MG63 (cell line): ENCODE measurements around the gene SEPTIN14. TPM values are rescaled to one million over a fixed set of nuclear protein-coding genes. Genes with fewer than 3 reads are reported as not detected.
A peak's percentile ranks its signal among the peaks of the same experiment; 100 is the strongest.
"Not testable (repeated sequence)": the region's sequence is repeated elsewhere in the genome, so short reads cannot be mapped to it uniquely, and the experiment has no call there.

Source experiments
- DNase-seq: peaks from one replicate; pipeline ENCODE4 v3.0.0-alpha.2; 2020
- H3K27me3 ChIP-seq: fragments of 250-450 bp; sonication (Bioruptor Pico); 2 replicates; pipeline ENCODE4 v1.5.1; 2020; ENCODE audit warnings: mild to moderate bottlenecking, moderate library complexity
- H3K36me3 ChIP-seq: fragments of 250-450 bp; sonication (Bioruptor Pico); 2 replicates; pipeline ENCODE4 v1.5.1; 2020; ENCODE audit warnings: mild to moderate bottlenecking, moderate library complexity
- H3K4me3 ChIP-seq: fragments of 250-450 bp; sonication (Bioruptor Pico); 2 replicates; pipeline ENCODE4 v1.5.1; 2020; ENCODE audit warnings: mild to moderate bottlenecking, moderate library complexity
- H3K9me3 ChIP-seq: fragments of 250-450 bp; sonication (Bioruptor Pico); 2 replicates; pipeline ENCODE4 v1.5.1; 2020; ENCODE audit warnings: mild to moderate bottlenecking, moderate library complexity
- total RNA-seq: library from RNA; depleted of rRNA; stranded (reverse); fragments of >200 nt; shearing (Covaris generic); gene quantifications from 2 replicates; pipeline ENCODE4 v1.2.3, GENCODE V29; 2014; ENCODE audit warnings: low replicate concordance; rRNA removed

The SEPTIN14 gene
- total RNA-seq, 1 experiment from 2014 or later = not detected

DNA sequence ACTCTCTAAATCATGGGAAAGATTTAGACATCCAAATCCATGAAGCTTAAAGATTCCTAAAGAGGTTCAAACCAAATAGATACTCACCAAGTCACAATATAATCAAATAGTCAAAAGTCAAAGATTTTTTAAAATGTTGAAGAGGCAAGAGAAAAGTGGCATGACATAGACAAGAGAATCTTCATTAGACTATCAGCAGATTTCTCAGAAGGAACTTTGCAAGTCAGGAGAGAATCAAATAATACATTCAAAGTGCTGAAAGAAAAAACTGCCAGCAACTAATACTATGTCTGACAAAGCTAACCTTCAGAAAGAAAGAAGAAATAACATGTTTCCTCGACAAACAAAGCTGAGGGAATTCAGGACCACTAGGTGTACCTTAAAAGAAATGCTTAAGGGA, 65.3 kb downstream of the SEPTIN14 start:
- H3K9me3 ChIP-seq, H3K36me3 ChIP-seq, H3K4me3 ChIP-seq, DNase-seq, H3K27me3 ChIP-seq: not testable (repeated sequence)

DNA sequence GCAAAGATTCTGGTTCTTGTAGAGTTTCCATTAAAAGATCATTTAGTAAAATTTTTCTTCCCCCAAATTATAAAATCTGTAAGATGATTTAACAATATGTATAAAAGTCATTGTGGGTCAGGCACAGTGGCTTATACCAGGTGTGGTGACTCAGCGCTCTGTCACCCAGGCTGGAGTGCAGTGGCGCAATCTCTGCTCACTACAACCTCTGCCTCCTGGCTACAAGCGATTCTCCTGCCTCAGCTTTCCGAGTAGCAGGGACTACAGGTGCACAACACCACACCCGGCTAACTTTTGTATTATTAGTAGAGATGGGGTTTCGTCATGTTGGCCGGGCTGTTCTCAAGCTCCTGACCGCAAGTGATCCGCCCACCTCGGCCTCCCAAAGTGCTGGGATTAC, 68.0 kb downstream of the SEPTIN14 start:
- Histone ChIP-seq H3K9me3 (peaks cover 6% of the 10 kb centered on the region; the same call in 1 of the 2 replicates), H3K36me3 (no peaks in the 10 kb centered on the region), H3K27me3 (no peaks in the 10 kb centered on the region), H3K4me3 (no peak overlapping the region)
- DNase-seq = peak; percentile 6

DNA sequence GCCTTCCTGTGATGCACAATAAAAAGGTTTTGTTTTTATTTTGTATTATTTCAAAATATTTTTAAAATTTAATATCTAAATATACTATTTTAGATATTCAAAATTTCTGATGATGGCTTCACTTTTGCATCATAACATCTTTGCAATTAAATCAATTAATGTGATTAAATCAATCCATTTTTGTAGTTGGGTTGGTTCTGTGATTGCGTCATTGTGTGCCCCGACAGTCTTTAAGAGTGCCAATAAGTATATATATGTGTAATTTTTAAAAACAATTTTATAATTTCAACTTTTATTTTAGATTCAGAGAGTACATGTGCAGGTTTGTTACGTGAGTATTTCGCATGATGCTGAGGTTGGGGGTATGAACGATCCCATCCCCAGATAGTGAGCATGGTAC, 70.5 kb downstream of the SEPTIN14 start:
- Histone ChIP-seq H3K9me3 (0 out of 2 replicates have a peak, but pooled peaks cover 2% of the 10 kb centered on the region), H3K27me3 (no peaks in the 10 kb centered on the region), H3K4me3 (no peak overlapping the region), H3K36me3 (no peaks in the 10 kb centered on the region)
- DNase-seq = no peak

DNA sequence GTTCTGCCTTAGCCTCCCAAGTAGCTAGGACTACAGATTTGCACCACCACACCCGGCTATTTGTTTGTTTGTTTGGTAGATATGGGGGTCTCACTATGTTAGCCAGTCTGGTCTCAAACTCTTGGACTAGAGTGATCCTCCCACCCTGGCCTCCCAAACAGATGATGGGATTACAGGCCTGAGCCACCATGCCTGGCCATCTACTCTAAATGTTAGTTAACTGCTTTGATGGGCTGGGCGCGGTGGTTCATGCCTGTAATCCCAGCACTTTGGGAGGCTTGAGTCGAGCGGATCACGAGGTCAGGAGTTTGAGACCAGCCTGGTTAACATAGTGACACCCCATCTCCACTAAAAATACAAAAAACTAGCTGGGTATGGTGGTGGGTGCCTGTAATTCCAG, 74.8 kb downstream of the SEPTIN14 start:
- no peaks in the 10 kb centered on the region for H3K27me3 ChIP-seq
- H3K4me3 ChIP-seq = no peak overlapping the region
- no peaks in the 10 kb centered on the region for H3K9me3 ChIP-seq
- DNase-seq = no peak
- no peaks in the 10 kb centered on the region for H3K36me3 ChIP-seq

DNA sequence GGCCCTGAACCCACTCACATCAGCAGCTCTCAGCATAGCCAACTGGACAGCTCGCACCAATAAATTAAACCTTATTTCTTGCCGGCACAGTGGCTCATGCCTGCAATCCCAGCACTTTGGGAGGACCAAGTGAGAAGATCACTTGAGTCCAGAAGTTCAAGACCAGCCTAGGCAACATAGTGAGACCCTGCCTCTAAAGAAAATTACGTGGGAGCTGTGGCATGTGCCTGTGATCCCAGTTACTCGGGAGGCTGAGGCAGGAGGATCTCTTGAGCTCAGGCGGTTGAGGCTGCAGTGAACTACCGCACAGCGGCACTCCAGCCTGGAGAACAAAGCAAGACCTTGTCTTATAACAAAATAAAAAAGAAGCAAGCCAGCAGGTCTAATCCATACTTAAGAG, 75.7 kb downstream of the SEPTIN14 start:
- DNase-seq = no peak
- Histone ChIP-seq H3K9me3 (no peaks in the 10 kb centered on the region), H3K27me3 (no peaks in the 10 kb centered on the region), H3K4me3 (no peak overlapping the region), H3K36me3 (no peaks in the 10 kb centered on the region)

DNA sequence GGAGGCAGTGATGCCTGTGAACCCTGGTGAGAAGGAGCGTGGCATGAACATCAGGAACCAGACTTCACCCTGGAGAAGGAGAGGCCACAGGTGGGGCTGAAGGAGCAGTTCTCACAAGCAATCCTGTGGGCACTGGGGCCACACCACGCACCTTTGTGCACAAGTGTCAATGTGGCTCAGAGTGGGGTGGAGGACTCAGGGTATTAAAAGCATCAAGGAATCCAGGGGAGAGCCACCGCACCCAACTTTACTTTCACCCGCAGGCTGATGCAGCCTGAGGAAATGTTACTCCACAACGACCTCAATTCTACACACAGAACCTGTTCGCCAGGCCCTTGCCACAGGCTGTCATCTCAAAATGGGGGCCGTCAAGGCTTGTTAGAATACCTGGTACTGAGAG, 77.1 kb downstream of the SEPTIN14 start:
- not testable (repeated sequence) for H3K36me3 ChIP-seq, H3K4me3 ChIP-seq, DNase-seq, H3K9me3 ChIP-seq, H3K27me3 ChIP-seq

DNA sequence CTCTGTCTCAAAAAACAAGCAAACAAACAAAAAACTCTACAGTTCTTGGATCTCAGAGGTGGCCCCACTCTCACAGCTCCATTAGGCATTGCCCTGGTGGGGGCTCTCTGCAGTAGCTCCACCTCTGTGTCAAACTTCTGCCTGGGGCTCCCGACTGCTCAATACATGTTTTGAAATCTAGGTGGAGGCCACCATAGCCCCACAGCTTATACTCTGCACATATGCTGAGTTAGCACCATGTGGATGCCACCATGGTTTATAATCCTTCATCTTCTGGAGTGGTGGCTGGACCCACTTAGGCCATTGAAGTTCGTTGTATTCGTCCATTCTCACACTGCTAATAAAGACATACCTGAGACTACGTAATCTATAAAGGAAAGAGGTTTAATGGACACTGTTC, 78.4 kb downstream of the SEPTIN14 start:
- H3K4me3 ChIP-seq = no peak overlapping the region
- no peaks in the 10 kb centered on the region for H3K36me3 ChIP-seq
- no peaks in the 10 kb centered on the region for H3K27me3 ChIP-seq
- DNase-seq = no peak
- no peaks in the 10 kb centered on the region for H3K9me3 ChIP-seq

DNA sequence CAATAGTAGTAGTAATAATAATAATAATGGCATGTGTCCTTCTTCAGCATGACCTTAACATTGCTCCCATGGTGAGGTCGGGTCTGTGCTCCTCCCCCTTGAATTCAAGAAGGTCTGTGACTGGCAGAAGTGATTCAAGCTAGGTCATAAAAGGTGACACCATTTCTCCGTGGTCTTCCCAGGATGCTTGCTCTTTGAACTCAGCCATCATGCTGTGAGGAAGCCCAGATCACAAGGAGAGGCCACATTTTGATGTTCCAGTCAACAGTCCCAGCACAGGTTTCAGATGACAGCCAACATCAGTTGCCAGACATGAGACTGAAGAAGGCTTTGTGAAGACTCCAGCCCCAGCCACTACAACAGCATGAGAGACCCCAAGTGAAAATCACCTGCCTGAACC, 83.9 kb downstream of the SEPTIN14 start:
- Histone ChIP-seq H3K27me3 (no peaks in the 10 kb centered on the region), H3K4me3 (no peak overlapping the region), H3K36me3 (no peaks in the 10 kb centered on the region), H3K9me3 (no peaks in the 10 kb centered on the region)
- no peak for DNase-seq

DNA sequence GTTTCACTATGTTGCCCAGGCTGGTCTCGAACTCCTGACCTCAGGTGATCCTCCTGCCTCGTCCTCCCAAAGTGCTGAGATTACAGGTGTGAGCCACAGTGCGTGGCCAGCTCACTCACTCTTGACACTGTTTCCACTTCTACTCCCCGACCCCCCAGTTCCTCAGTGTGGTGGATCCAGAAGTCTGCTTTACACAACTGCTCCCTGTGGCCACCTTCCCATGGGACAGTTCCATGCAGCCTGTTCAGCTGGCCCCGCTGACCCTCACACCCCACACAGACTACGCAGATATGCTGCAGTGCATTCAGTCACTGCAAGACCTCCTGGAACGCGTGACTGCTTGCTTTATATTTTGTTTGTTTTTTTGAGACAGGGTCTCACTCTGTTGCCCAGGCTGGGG, 86.4 kb downstream of the SEPTIN14 start:
- no peak overlapping the region for H3K4me3 ChIP-seq
- H3K36me3 ChIP-seq = no peaks in the 10 kb centered on the region
- DNase-seq = no peak

DNA sequence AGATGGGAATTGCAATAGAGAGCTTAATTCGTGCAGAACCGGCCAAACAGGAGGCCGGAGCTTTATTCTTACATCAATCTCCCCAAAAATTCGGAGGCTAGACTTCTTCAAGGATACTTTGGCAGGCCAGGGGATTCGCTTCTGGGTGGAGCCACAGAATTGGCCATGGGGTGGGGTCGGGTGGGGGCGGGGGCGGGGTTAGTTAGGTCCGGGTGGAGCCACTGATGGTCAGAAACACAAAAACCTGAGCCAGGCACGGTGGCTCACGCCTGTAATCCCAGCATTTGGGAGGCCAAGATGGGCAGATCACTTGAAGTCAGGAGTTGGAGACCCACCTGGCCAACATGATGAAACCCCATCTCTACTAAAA, 87.5 kb downstream of the SEPTIN14 start:
- Histone ChIP-seq H3K4me3 (no peak overlapping the region), H3K27me3 (no peaks in the 10 kb centered on the region), H3K9me3 (no peaks in the 10 kb centered on the region), H3K36me3 (no peaks in the 10 kb centered on the region)
- DNase-seq = no peak

More for the DNA sequence above, 86.4 kb downstream of the SEPTIN14 start:
- Histone ChIP-seq H3K27me3 (no peaks in the 10 kb centered on the region), H3K9me3 (no peaks in the 10 kb centered on the region)

DNA sequence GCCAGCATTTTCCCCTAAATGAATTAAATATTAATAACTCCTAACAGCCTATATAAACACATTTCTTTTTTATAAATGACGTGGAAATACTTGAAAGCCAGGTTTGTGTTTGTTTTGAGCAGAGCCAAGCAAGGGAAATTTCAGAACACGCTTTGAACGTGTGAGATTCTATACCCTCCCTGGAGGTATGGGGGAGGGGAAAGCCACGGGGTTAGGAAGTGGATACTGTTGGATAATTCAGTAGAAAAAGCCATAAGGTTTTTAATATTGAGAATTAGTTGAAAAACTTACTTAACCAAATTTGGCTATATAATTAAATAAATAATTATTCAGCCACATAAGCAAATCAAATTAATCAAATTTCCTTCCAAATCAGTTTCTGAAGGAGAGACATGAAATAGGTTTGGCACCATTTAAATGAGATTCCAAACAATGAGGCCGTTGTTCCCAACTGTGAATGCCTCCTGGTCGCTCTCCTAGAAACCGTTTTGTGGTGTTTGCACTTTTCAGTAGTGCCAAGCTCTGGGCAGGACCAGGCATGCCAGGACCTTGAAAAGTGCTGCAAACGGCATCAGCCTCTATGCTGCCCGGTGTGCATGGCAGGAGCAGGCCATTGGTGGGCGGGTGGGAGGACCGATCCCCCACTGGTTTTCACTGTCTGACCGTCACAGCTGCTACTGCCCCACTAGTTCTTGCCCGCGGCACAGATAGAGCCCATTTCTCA, 88.1 kb downstream of the SEPTIN14 start:
- DNase-seq = peak; percentile 11

DNA sequence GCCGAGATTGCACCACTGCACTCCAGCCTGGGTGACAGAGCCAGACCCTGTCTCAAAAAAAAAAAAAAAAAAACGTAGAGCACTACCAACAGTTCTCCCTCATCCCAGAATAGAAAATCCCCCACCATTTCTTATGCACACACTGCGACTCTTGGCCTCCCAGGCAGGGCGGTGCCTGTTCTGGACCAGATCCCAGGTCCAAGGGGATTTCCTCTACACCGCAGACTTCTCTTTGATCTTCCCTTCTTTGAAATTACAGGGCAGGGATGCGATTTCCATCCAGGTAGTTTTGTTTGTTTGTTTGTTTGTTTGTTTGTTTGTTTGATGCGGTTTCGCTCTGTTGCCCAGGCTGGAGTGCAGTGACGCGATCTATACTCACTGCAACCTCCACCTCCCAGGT, 91.8 kb downstream of the SEPTIN14 start:
- no peak for DNase-seq

More for the DNA sequence above, 88.1 kb downstream of the SEPTIN14 start:
- Histone ChIP-seq H3K9me3 (no peaks in the 10 kb centered on the region), H3K36me3 (no peaks in the 10 kb centered on the region), H3K27me3 (no peaks in the 10 kb centered on the region), H3K4me3 (no peak overlapping the region)

DNA sequence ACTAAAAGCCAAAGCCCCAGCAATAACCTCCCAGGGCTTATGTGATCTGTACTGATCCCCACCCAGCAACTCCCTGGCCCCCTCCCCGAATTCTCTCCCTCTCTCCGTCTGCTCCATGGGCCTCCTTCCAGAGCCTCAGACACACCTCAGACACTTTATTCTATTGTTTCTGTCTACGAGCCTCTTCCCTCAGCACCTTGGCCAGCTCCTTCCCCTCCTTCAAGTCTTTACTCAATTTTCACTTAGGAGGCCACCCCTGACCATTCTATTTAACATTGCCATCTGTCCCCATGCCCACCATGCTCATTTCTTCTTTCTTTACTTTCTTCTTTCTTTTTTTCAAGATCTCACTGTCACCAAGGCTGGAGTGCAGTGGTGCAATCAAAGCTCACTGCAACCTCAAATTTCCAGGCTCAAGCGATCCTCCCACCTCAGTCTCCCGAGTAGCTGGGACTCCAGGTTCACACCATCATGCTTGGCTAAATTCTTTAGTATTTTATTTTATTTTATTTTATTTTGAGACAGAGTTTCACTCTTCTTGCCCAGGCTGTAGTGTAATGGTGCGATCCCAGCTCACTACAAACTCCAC, 109.2 kb downstream of the SEPTIN14 start:
- DNase-seq, H3K9me3 ChIP-seq, H3K4me3 ChIP-seq, H3K27me3 ChIP-seq, H3K36me3 ChIP-seq: not testable (repeated sequence)

More for the DNA sequence above, 91.8 kb downstream of the SEPTIN14 start:
- no peaks in the 10 kb centered on the region for H3K36me3 ChIP-seq
- no peaks in the 10 kb centered on the region for H3K9me3 ChIP-seq
- H3K4me3 ChIP-seq = no peak overlapping the region
- H3K27me3 ChIP-seq = no peaks in the 10 kb centered on the region

DNA sequence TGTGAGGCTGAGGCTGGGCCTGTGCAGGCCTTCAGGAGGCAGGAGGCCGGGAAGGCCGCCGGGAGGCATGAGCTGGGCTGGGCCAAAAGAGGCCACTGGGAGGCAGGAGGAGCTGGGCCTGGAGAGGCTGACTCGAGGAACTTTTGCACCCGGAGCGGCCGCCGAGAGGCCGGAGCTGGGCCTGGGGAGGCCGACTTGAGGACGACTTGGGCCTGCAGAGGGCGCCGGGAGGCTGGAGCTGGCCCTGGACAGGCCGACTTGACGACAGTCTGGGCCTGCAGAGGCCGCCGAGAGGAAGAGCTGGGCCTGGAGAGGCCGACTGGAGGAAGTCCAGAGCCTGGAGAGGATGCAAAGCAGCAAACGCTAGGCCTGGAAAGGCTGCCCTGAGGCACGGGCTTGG, 117.8 kb downstream of the SEPTIN14 start:
- not testable (repeated sequence) for DNase-seq, H3K4me3 ChIP-seq, H3K27me3 ChIP-seq, H3K9me3 ChIP-seq, H3K36me3 ChIP-seq

Other genes with a start within 250 kb of the SEPTIN14 start
- gene ZNF713, start 24.7 kb upstream of the SEPTIN14 start, total RNA-seq = 0.79 and 3.9 TPM in 2 replicates
- gene MRPS17, start 89.1 kb upstream of the SEPTIN14 start, total RNA-seq = 24.5 and 28.3 TPM in 2 replicates
- gene NIPSNAP2, start 101.8 kb upstream of the SEPTIN14 start, total RNA-seq = 30.9 and 36.4 TPM in 2 replicates
- 51.9 and 125 TPM in 2 replicates for gene PSPH, start 188.7 kb upstream of the SEPTIN14 start, total RNA-seq
- gene CCT6A, start 189.0 kb upstream of the SEPTIN14 start, total RNA-seq = 421 and 698 TPM in 2 replicates
- 99.8 and 154 TPM in 2 replicates for gene SUMF2, start 201.5 kb upstream of the SEPTIN14 start, total RNA-seq
- 5.5 TPM in 1 of 2 replicates, not detected in the other for gene PHKG1, start 230.2 kb upstream of the SEPTIN14 start, total RNA-seq
- gene CHCHD2, start 243.7 kb upstream of the SEPTIN14 start, total RNA-seq = 797 and 882 TPM in 2 replicates